ENCODE data around the gene KLHL26.

- TF ChIP-seq CTCF (tag by site-specific recombination; IDR thresholded peaks at IDR 0.05) (no peak), KLF10 (tag by site-specific recombination; IDR thresholded peaks at IDR 0.05) (no peak), PATZ1 (tag by site-specific recombination; IDR thresholded peaks at IDR 0.05) (no peak), ZBTB7A (tag by site-specific recombination; IDR thresholded peaks at IDR 0.05; ENCODE audit: low read depth) (no peak), REST (tag by site-specific recombination; IDR thresholded peaks at IDR 0.05) (no peak), MYNN (tag by site-specific recombination; IDR thresholded peaks at IDR 0.05; ENCODE audit: borderline replicate concordance) (no peak), KLF9 (tag by site-specific recombination; IDR thresholded peaks at IDR 0.05; ENCODE audit: low read depth) (no peak), SP2 (tag by site-specific recombination; IDR thresholded peaks at IDR 0.05) (no peak), ZNF239 (tag by site-specific recombination; IDR thresholded peaks at IDR 0.05) (no peak), ZNF529 (tag by site-specific recombination; IDR thresholded peaks at IDR 0.05; ENCODE audit: insufficient replicate concordance) (no peak), ZNF16 (tag by site-specific recombination; IDR thresholded peaks at IDR 0.05; ENCODE audit: low read depth) (no peak)
Measured at GRCh38 chr19:18669883-18670282, 33.1 kb downstream of the KLHL26 start.

Measured in HEK293 (cell line).